ENCODE data around the gene GNB1L.

DNA sequence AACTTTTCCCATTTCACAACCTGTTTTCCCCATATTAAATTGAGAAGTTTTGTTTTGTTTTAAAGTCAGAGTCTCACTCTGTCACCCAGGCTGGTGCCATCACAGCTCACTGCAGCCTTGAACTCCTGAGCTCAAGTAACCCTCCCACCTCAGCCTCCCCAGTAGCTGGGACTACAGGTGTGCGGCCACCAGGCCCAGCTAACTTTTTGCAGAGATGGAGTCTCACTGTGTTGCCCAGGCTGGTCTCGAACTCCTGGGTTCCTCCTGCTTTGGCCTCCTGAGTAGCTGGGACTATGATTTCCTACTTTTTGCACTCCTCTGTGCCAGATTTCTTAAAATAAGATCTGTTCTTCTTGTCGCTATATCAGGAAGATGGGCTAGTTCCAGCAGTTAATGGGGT lies 44.9 kb downstream of the GNB1L start:
- no peak for TF ChIP-seq GATA2 (IDR thresholded peaks at IDR 0.05; ENCODE audit: low read depth, low read length)
- TF ChIP-seq GATA3 (IDR thresholded peaks at IDR 0.05; ENCODE audit: low read depth, low read length) = no peak

Measured in SH-SY5Y (cell line).